GM10248 (cell line): ENCODE measurements around the gene TMEM134.

Source experiments
- CTCF ChIA-PET: fragments of 300-600 bp; sonication (Branson Sonifier 250); formaldehyde crosslinking; extraction: SDS; loops from one replicate; lab custom pipeline; 2021; ENCODE audit warnings: antibody characterized with exemption; lab: Yijun Ruan, JAX
- POLR2A ChIA-PET: fragments of 350-650 bp; sonication (Branson Sonifier 250); formaldehyde crosslinking; extraction: SDS; loops from one replicate; lab custom pipeline; 2020; ENCODE audit warnings: antibody characterized with exemption; lab: Yijun Ruan, JAX
- DNase-seq: peaks from one replicate; pipeline ENCODE4 v3.0.0; 2012; ENCODE audit errors: extremely low spot score
- TF ChIP-seq, protein P1 (sequence below): IDR thresholded peaks from 2 replicates; pipeline ENCODE4 v1.5.1; 2012; ENCODE audit warnings: mild to moderate bottlenecking, low read depth; ENCODE audit errors: extremely low read depth, missing control alignments, control extremely low read depth

TMEM134 gene

DNA sequence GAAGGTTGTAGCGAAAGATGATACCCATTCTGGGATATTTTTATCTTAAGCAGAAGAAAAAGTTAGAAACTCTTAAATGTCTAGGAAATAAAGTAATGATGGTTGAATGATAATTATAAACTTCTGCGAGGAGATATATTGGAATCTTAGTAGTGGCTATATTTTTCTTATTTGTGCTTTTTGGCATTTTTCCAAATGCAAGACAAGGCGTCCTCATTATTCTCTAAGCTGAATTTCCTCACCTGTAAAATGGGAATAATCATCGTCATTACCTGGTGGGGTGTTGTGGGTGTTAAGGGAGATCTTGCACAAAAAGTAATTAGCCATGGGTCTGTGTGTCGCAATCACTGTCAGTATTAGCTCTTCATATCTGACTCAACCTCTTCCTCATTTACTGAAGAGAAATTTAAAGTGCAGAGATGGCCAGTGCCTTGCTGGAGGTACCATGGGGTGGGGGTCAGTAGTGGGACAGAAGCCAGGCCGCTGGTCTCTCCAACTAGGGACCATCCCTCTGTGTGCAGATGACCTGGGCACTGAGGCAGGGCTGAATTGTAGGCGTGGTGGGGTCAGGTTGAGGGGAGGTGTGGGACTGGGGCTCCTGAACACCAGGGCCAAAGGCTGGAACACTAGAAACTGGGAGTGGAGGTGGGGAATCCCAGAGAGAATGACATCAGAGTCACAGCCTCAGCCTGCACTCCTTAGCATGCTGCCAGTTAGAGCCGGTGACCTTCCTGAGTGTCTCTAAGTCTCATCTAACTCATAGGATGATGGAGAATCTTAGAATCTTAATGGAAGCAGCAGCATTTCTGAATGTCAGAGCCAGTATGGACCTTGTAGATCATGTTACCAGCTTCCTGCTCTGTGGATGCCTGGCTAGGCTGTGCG, 32.0 kb upstream of the TMEM134 start:
- ChIA-PET POLR2A (interaction anchor here (0.5 to 0.9 kb wide), 2 partner anchors 14 to 53 kb away, joined by 3 to 4 read pairs; no protein-coding TSS in a partner anchor), CTCF (interaction anchor here (1.5 kb wide), 1 partner anchor 11 kb away, joined by 4 read pairs; no protein-coding TSS in a partner anchor)
- DNase-seq: no peak
- TF ChIP-seq, protein P1, sequence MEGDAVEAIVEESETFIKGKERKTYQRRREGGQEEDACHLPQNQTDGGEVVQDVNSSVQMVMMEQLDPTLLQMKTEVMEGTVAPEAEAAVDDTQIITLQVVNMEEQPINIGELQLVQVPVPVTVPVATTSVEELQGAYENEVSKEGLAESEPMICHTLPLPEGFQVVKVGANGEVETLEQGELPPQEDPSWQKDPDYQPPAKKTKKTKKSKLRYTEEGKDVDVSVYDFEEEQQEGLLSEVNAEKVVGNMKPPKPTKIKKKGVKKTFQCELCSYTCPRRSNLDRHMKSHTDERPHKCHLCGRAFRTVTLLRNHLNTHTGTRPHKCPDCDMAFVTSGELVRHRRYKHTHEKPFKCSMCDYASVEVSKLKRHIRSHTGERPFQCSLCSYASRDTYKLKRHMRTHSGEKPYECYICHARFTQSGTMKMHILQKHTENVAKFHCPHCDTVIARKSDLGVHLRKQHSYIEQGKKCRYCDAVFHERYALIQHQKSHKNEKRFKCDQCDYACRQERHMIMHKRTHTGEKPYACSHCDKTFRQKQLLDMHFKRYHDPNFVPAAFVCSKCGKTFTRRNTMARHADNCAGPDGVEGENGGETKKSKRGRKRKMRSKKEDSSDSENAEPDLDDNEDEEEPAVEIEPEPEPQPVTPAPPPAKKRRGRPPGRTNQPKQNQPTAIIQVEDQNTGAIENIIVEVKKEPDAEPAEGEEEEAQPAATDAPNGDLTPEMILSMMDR: no peak

DNA sequence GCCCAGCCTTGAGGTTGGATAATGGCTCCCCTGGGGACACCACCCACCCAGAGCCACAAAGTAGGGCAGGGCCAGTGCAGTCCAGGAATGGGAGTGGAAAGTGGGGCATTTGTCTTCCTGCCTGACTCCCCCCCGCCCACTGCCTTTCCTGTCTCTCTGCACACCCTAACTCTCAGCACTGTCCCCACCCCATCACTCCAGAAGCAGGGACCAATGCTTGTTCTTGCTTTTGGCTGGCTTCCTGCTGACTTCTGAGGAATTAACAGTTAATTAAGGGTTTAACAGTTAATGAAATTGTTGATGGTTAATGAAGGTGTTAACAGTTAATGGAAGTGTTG, 31.4 kb upstream of the TMEM134 start:
- CTCF ChIA-PET: interaction anchor here (1.0 to 1.5 kb wide), 2 partner anchors 11 to 119 kb away, joined by 3 to 4 read pairs; no protein-coding TSS in a partner anchor
- TF ChIP-seq, protein P1: no peak
- POLR2A ChIA-PET: no interaction called here
- no peak for DNase-seq

DNA sequence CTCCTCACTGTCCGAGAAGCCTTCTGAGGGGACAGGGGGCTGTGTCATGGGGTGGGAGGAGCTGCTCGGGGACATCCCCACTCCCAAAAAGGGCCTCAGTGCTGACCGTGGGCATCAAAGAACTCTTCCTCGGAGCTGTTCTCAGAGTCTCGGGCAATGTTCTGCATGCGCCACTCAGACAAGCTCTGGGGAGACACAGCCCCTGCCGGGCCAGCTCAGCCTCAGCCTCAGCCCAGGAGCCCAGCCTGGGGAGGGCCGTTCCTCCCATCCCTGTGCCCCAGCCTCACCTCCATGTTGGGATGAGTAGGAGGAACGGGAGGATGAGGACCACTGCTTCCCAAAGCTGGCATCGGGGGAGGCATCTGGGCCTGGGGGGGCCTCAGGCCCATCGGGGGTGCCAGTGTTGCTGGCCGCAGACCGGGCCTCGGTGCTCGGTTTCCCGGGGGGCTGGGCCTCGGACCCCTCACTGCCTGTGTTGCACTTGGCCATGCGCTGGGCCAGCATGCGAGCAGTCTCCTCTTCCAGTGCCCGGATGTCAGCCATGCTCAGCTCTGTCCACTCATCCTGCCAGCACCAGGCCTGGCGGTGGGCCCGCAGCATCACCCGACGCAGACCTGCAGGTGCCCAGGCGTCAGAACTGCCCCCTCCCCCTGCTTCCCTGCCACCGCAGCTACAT, 30.9 kb upstream of the TMEM134 start:
- TF ChIP-seq, protein P1: no peak
- CTCF ChIA-PET: interaction anchor here (1.0 to 1.5 kb wide), 2 partner anchors 10 to 118 kb away, joined by 3 to 4 read pairs; no protein-coding TSS in a partner anchor
- DNase-seq: no peak
- POLR2A ChIA-PET: no interaction called here

DNA sequence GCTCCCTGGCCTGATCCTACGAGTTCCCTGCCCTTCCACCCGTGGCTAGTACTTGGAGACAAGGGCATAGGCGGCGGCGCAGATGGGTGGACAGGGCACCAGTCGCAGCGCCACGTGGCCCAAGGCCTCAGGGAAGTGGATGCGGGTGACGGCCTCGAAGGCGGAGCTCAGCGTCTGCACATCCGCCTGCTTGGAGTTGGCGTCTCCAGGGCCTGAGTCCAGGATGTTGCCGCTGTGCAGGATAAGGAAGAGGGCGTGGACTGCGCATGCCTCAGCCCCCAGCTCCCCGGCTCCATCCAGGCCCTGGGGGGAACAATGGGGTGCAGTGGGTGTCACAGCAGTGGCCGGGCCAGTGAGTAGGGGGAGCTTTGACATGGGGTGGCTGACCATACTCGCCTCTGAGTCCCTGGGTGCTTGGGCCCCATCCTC, 29.5 kb upstream of the TMEM134 start:
- TF ChIP-seq, protein P1: no peak
- ChIA-PET CTCF (interaction anchor here (1.3 kb wide), 1 partner anchor 59 kb away, joined by 3 read pairs; no protein-coding TSS in a partner anchor), POLR2A (interaction anchor here (0.5 to 1.1 kb wide), 2 partner anchors 24 to 79 kb away, joined by 3 read pairs; no protein-coding TSS in a partner anchor)
- no peak for DNase-seq

DNA sequence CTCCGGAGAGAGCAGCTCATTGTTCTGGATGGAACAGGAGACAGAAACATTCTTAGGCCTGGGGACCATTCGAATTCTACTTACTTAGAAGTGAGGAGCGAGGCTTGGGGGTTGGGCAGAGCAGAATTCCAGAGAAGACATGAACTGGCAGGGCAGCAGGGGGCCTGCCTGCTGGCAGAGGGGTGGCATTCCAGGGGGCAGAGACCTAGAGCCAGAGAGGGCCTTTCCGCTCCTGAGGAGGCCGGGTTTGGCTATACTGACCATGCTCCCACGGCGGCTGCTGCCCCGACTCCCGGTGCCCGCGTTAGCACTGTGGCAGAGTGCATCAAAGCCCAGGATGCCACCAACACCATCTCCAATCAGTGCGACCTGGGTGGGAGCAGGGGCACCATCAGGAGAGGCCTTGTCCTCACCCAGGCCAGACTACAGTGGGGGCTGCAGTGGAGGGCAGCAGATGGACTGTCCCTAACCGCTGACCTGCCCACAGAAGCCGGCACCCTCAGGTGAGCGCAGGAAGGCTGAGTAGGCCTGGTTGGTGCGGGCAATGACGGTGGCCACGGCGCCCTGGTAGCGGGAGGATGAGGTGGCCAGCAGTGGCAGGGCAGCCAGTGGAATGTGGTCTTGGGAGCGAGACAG, 28.7 kb upstream of the TMEM134 start:
- TF ChIP-seq, protein P1: no peak
- ChIA-PET CTCF (interaction anchor here (1.1 to 1.3 kb wide), 2 partner anchors 11 to 58 kb away, joined by 3 read pairs; no protein-coding TSS in a partner anchor), POLR2A (interaction anchor here (0.5 kb wide), 1 partner anchor 9 kb away, joined by 4 read pairs; no protein-coding TSS in a partner anchor)
- no peak for DNase-seq

DNA sequence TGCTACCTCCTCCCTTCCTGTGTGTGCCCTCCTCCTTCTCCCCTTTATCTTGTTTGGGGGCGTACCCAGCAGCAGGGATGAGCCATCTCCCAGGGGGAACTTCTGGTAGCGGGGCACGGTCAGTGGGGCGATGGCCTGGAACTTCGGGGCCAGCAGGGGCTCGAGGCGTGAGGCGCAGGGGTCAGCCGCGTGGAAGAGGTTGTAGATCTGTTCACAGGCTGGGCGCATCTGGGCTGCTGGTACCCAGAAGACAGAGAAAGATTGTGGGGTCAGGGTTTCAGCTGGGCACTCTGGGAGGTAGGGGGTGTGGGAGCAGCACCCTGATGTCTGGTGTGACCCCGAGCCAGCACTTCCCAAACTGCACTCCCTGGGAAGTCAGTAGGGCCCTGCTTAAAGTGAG, 27.1 kb upstream of the TMEM134 start:
- TF ChIP-seq, protein P1: no peak
- no peak for DNase-seq
- POLR2A ChIA-PET: no interaction called here
- CTCF ChIA-PET: no interaction called here
